ENCODE results near the gene SAMSN1. TPM values are rescaled to one million over a fixed set of nuclear protein-coding genes. Genes with fewer than 3 reads are reported as not detected.
"Not testable (repeated sequence)": the region's sequence is repeated elsewhere in the genome, so short reads cannot be mapped to it uniquely, and the experiment has no call there.

The SAMSN1 gene
- polyA plus RNA-seq, 1 of the 3 experiments (the other 2 are of a cell fraction): not detected

- Histone ChIP-seq H3F3A (replicated peaks; ENCODE audit: insufficient read depth) (no peaks in the 10 kb centered on the region), H3K9ac (no peak overlapping the region), H3K27ac (ENCODE audit: low read depth in 2 of 2, low read length in 1 of 2) (no peak overlapping the region), H3K4me3 (ENCODE audit: low read depth in 2 of 2, low read length in 1 of 2) (no peak overlapping the region), H3K79me2 (ENCODE audit: insufficient read depth) (no peaks in the 10 kb centered on the region), H3K4me2 (no peak overlapping the region), H3K27me3 (ENCODE audit: insufficient read depth) (no peaks in the 10 kb centered on the region), H3K36me3 (replicated peaks in 1 of 2; ENCODE audit: control insufficient read depth in 1 of 2, insufficient read depth in 2 of 2, low read length in 1 of 2) (no peaks in the 10 kb centered on the region), H2AFZ (ENCODE audit: low read depth) (no peak overlapping the region), H3K9me2 (no peaks in the 10 kb centered on the region), H3K4me1 (ENCODE audit: control insufficient read depth in 1 of 2, insufficient read depth in 2 of 2, low read depth in 1 of 2, low read length in 1 of 2) (no peaks in the 10 kb centered on the region), H3K9me3 (no peaks in the 10 kb centered on the region), H4K20me1 (ENCODE audit: insufficient read depth) (no peaks in the 10 kb centered on the region)
- 2% methylated on average over 1 of the region's 1 CpG for WGBS (ENCODE audit: low lambda C conversion rate)
- DNase-seq: no peak
- ChIA-PET POLR2A (no interaction called here), CTCF (interaction anchor here (1.6 kb wide), 1 partner anchor 8 kb away, joined by 3 read pairs; no protein-coding TSS in a partner anchor)
- TF ChIP-seq SIN3A (IDR thresholded peaks at IDR 0.05; ENCODE audit: borderline replicate concordance, low read depth, low read length) (no peak), JUND (IDR thresholded peaks at IDR 0.05) (no peak), FOSL2 (IDR thresholded peaks at IDR 0.05; ENCODE audit: borderline replicate concordance, low read depth) (no peak), CTCF (IDR thresholded peaks at IDR 0.05) (no peak), CHD2 (IDR thresholded peaks at IDR 0.05; ENCODE audit: low read length, partially characterized antibody) (no peak), EZH2phosphoT487 (IDR thresholded peaks at IDR 0.05; ENCODE audit: borderline replicate concordance, low read depth) (no peak), EP300 (IDR thresholded peaks at IDR 0.05; ENCODE audit: borderline replicate concordance in 1 of 2, low read depth in 1 of 2, low read length in 1 of 2) (no peak), IRF3 (IDR thresholded peaks at IDR 0.05; ENCODE audit: low read depth, low read length) (no peak), RFX5 (IDR thresholded peaks at IDR 0.05; ENCODE audit: low read length) (no peak), USF1 (IDR thresholded peaks at IDR 0.05; ENCODE audit: borderline replicate concordance, low read depth) (no peak), FOXJ3 (CRISPR knock-in tag; IDR thresholded peaks at IDR 0.05) (no peak)
Observed at GRCh38 chr21:14519000-14519399, 27.1 kb downstream of the SAMSN1 start.

GRCh38 chr21:14513804-14514203 is 32.3 kb downstream of the SAMSN1 start:
- CTCF ChIA-PET: interaction anchor here (0.6 kb wide), 1 partner anchor 42 kb away, joined by 3 read pairs; no protein-coding TSS in a partner anchor

GRCh38 chr21:14506859-14507457 is 39.2 kb downstream of the SAMSN1 start:
- H3K4me3 ChIP-seq (ENCODE audit: low read depth in 2 of 2, low read length in 1 of 2); H3K27me3 ChIP-seq (ENCODE audit: insufficient read depth); POLR2A ChIA-PET; H3K79me2 ChIP-seq (ENCODE audit: insufficient read depth); H3F3A ChIP-seq (replicated peaks; ENCODE audit: insufficient read depth); H3K4me1 ChIP-seq (ENCODE audit: control insufficient read depth in 1 of 2, insufficient read depth in 2 of 2, low read depth in 1 of 2, low read length in 1 of 2); CTCF ChIA-PET; H3K9ac ChIP-seq; H3K36me3 ChIP-seq (replicated peaks in 1 of 2; ENCODE audit: control insufficient read depth in 1 of 2, insufficient read depth in 2 of 2, low read length in 1 of 2); H3K9me3 ChIP-seq; H4K20me1 ChIP-seq (ENCODE audit: insufficient read depth); H3K4me2 ChIP-seq; H3K27ac ChIP-seq (ENCODE audit: low read depth in 2 of 2, low read length in 1 of 2); H3K9me2 ChIP-seq; DNase-seq; H2AFZ ChIP-seq (ENCODE audit: low read depth): not testable (repeated sequence)
- 0% methylated on average over 2 of the region's 2 CpGs for WGBS (ENCODE audit: low lambda C conversion rate)

More at GRCh38 chr21:14513804-14514203, 32.3 kb downstream of the SAMSN1 start:
- H3K4me3 ChIP-seq (ENCODE audit: low read depth in 2 of 2, low read length in 1 of 2): no peak overlapping the region
- no peak overlapping the region for H2AFZ ChIP-seq (ENCODE audit: low read depth)
- POLR2A ChIA-PET: no interaction called here
- H3K36me3 ChIP-seq (replicated peaks in 1 of 2; ENCODE audit: control insufficient read depth in 1 of 2, insufficient read depth in 2 of 2, low read length in 1 of 2): no peaks in the 10 kb centered on the region
- WGBS (ENCODE audit: low lambda C conversion rate): 0% methylated on average over 1 of the region's 1 CpG
- no peaks in the 10 kb centered on the region for H3K27me3 ChIP-seq (ENCODE audit: insufficient read depth)
- H3K9me3 ChIP-seq: no peaks in the 10 kb centered on the region
- H3K27ac ChIP-seq (ENCODE audit: low read depth in 2 of 2, low read length in 1 of 2): no peak overlapping the region
- H3K4me2 ChIP-seq: no peak overlapping the region
- no peak for TF ChIP-seq RCOR1 (IDR thresholded peaks at IDR 0.05; ENCODE audit: low read length)
- H3K79me2 ChIP-seq (ENCODE audit: insufficient read depth): no peaks in the 10 kb centered on the region
- H3F3A ChIP-seq (replicated peaks; ENCODE audit: insufficient read depth): no peaks in the 10 kb centered on the region
- DNase-seq: no peak
- no peaks in the 10 kb centered on the region for H4K20me1 ChIP-seq (ENCODE audit: insufficient read depth)
- no peaks in the 10 kb centered on the region for H3K4me1 ChIP-seq (ENCODE audit: control insufficient read depth in 1 of 2, insufficient read depth in 2 of 2, low read depth in 1 of 2, low read length in 1 of 2)
- no peaks in the 10 kb centered on the region for H3K9me2 ChIP-seq
- H3K9ac ChIP-seq: no peak overlapping the region

Measured in SK-N-SH (cell line).